T-helper 1 cell treated with Interleukin-12 subunit alpha and Interleukin-12 subunit beta and Interleukin-4 antibody, amounts not matched to agents 30 ng/mL and 1 ng/mL, for 36 hours (primary cell): Measurements from ENCODE around the gene STK11IP. TPM values are rescaled to one million over a fixed set of nuclear protein-coding genes. Genes with fewer than 3 reads are reported as not detected.

ENCODE experiments used
- total RNA-seq: library from RNA; stranded (reverse); gene quantifications from 2 replicates; pipeline ENCODE4 v1.2.3, GENCODE V29; 2022

The STK11IP gene
- total RNA-seq, 1 donor from 2014 or later: 38.7 TPM

Other genes with a start within 250 kb of the STK11IP start
- 78.3 and 81.0 TPM in 2 replicates for gene DNPEP, start 209.9 kb upstream of the STK11IP start, total RNA-seq
- gene DES, start 179.5 kb upstream of the STK11IP start, total RNA-seq: not detected in 2 replicates
- 0.05 and 0.39 TPM in 2 replicates for gene SPEG, start 163.0 kb upstream of the STK11IP start, total RNA-seq
- 54.0 and 55.0 TPM in 2 replicates for gene GMPPA, start 99.0 kb upstream of the STK11IP start, total RNA-seq
- not detected in 2 replicates for gene ASIC4, start 83.4 kb upstream of the STK11IP start, total RNA-seq
- 19.5 and 21.1 TPM in 2 replicates for gene CHPF, start 54.0 kb upstream of the STK11IP start, total RNA-seq
- 1.0 and 1.3 TPM in 2 replicates for gene TMEM198, start 53.8 kb upstream of the STK11IP start, total RNA-seq
- gene OBSL1, start 26.3 kb upstream of the STK11IP start, total RNA-seq: 0.12 and 0.25 TPM in 2 replicates
- gene INHA, start 25.5 kb upstream of the STK11IP start, total RNA-seq: not detected in 2 replicates
- gene SLC4A3, start 29.8 kb downstream of the STK11IP start, total RNA-seq: not detected in 2 replicates